Type B pancreatic cell (in vitro differentiated cells): ENCODE data around the gene CLASP1. TPM values are rescaled to one million over a fixed set of nuclear protein-coding genes. Genes with fewer than 3 reads are reported as not detected.

Source experiments
- DNase-seq: peaks from one replicate; pipeline ENCODE4 v3.0.0; 2021; ENCODE audit warnings: mixed read lengths; ENCODE audit not compliant: unreplicated experiment; ENCODE audit errors: extremely low spot score
- H3K27ac Mint-ChIP-seq: 2 replicates; pipeline ENCODE4 v1.8.0; 2021; ENCODE audit warnings: mild to moderate bottlenecking, mixed read lengths
- H3K27me3 Mint-ChIP-seq: 2 replicates; pipeline ENCODE4 v1.8.0; 2021; ENCODE audit warnings: mixed read lengths
- H3K36me3 Mint-ChIP-seq: 2 replicates; pipeline ENCODE4 v1.8.0; 2021; ENCODE audit warnings: mixed read lengths
- H3K4me1 Mint-ChIP-seq: one replicate; pipeline ENCODE4 v1.8.0; 2021; ENCODE audit warnings: mixed read lengths; ENCODE audit not compliant: unreplicated experiment
- H3K4me3 Mint-ChIP-seq: 2 replicates; pipeline ENCODE4 v1.8.0; 2021; ENCODE audit warnings: mild to moderate bottlenecking, mixed read lengths
- H3K9me3 Mint-ChIP-seq: 2 replicates; pipeline ENCODE4 v1.8.0; 2021; ENCODE audit warnings: mixed read lengths
- CTCF ChIP-seq: fragments of 200-600 bp; sonication (generic); conservative IDR thresholded peaks from 2 replicates; pipeline ENCODE4 v1.5.0; 2021; ENCODE audit warnings: antibody characterized with exemption, mild to moderate bottlenecking
- total RNA-seq: library from RNA; stranded (reverse); gene quantifications from 2 replicates; pipeline ENCODE4 v1.2.1, GENCODE V29; 2021; ENCODE audit warnings: low replicate concordance

CLASP1 gene
- total RNA-seq, 1 donor from 2014 or later, result 74.6 TPM

DNA sequence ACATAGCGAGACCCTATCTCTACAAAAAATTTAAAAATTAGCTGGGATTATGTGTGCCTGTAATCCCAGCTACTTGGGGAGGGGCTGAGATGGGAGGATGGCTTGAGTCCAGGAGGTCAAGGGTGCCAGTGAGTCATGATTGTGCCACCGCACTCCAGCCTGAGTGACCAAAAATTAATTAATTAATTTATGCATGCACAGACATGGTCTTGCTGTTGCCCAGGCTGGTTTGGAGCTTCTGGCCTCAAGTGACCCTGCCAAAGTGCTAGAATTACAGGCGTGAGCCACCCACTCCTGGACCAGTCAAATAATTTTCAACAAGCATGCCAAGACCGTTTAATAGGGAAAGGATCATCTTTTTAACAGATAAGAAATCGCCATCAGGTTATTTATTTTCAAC, 306.5 kb downstream of the CLASP1 start:
- Mint-ChIP-seq H3K4me1 (no peaks in the 10 kb centered on the region), H3K4me3 (no peak overlapping the region), H3K27ac (no peak overlapping the region), H3K36me3 (peaks cover 37% of the 10 kb centered on the region), H3K27me3 (no peaks in the 10 kb centered on the region), H3K9me3 (no peaks in the 10 kb centered on the region)
- TF ChIP-seq CTCF, result no peak
- no peak for DNase-seq

DNA sequence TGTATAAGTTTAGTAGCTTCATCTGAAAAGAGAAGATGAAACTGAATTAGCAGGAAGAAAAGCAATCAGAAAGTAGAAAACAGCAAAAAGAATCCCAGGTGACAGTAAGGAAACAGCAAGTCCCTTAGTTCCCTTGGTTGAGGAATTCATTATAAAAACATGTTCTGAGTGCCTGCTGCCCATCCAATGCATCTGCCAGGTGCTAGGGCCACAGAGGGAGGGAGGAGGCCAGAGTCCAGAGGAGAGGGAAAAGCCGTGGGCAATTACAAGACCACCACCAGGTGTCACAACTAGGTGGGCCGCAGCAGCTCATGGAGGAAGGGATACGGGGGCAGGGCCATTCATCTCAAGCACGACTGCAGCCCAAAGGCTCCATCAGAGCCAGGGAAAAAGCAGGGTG, 308.3 kb downstream of the CLASP1 start:
- TF ChIP-seq CTCF, result no peak
- no peak for DNase-seq
- peaks cover 7% of the 10 kb centered on the region for H3K4me1 Mint-ChIP-seq
- H3K27me3 Mint-ChIP-seq, result no peaks in the 10 kb centered on the region
- no peak overlapping the region for H3K4me3 Mint-ChIP-seq
- H3K36me3 Mint-ChIP-seq, result peaks cover 34% of the 10 kb centered on the region
- no peaks in the 10 kb centered on the region for H3K9me3 Mint-ChIP-seq
- no peak overlapping the region for H3K27ac Mint-ChIP-seq

GRCh38 chr2:121338281-121338680, 311.0 kb downstream of the CLASP1 start:
- no peak overlapping the region for H3K27ac Mint-ChIP-seq
- TF ChIP-seq CTCF, result no peak
- peaks cover 16% of the 10 kb centered on the region for H3K4me1 Mint-ChIP-seq
- DNase-seq, result no peak
- peaks cover 26% of the 10 kb centered on the region for H3K36me3 Mint-ChIP-seq
- H3K9me3 Mint-ChIP-seq, result no peaks in the 10 kb centered on the region
- H3K4me3 Mint-ChIP-seq, result no peak overlapping the region
- no peaks in the 10 kb centered on the region for H3K27me3 Mint-ChIP-seq

DNA sequence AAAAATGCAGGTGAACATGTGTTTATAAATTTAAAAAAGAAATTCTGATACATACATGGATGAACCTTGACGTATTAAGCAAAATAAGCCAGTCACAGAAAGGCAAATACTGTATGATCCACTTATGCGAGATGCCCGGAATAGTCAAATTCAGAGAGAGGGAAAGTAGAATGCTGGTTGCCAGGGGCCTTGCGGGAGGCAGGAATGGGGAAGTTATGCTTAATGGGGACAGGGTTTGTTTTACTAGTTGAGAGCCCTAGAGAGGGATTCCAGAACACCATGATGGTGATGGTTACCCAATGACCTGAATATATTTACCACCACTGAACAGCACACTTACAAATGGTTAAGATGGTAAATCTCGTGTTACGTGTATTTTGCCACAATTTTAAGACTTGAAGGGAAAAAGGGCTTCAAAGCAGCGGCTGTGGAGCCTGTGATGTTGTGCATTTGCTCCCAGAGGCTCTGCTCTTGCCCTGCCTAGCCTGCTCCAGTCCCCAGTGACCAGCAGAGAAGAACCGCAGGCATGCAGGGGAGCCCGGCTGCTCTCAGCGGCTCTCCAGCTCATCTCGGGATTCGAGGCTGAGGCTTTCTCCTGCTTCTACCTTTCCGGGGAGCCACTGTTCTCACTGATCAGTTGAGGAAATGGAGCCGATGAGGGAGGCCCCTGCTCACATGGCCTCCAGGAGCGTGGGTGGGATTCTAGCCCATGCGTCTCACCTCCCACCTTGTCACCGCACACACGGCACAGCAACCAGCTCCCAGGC, 312.6 kb downstream of the CLASP1 start:
- no peaks in the 10 kb centered on the region for H3K9me3 Mint-ChIP-seq
- peaks cover 16% of the 10 kb centered on the region for H3K4me1 Mint-ChIP-seq
- peaks cover 19% of the 10 kb centered on the region for H3K36me3 Mint-ChIP-seq
- no peak for TF ChIP-seq CTCF
- DNase-seq, result no peak
- no peak overlapping the region for H3K27ac Mint-ChIP-seq
- no peaks in the 10 kb centered on the region for H3K27me3 Mint-ChIP-seq
- H3K4me3 Mint-ChIP-seq, result no peak overlapping the region

GRCh38 chr2:121335294-121336290, 313.7 kb downstream of the CLASP1 start:
- H3K36me3 Mint-ChIP-seq, result peaks cover 11% of the 10 kb centered on the region
- TF ChIP-seq CTCF, result no peak
- H3K9me3 Mint-ChIP-seq, result no peaks in the 10 kb centered on the region
- no peak overlapping the region for H3K4me3 Mint-ChIP-seq
- no peak for DNase-seq
- H3K27me3 Mint-ChIP-seq, result no peaks in the 10 kb centered on the region
- peak overlapping the region; percentile 26 for H3K27ac Mint-ChIP-seq
- peaks cover 16% of the 10 kb centered on the region for H3K4me1 Mint-ChIP-seq
